ENCODE data around the gene CDRT4. TPM values are rescaled to one million over a fixed set of nuclear protein-coding genes. Genes with fewer than 3 reads are reported as not detected.

CDRT4 gene
- polyA plus RNA-seq, 1 experiment, result 4.1 TPM

GRCh38 chr17:15386083-15386482 lies 81.3 kb downstream of the CDRT4 start:
- no peak for TF ChIP-seq CTCF (IDR thresholded peaks at IDR 0.05; ENCODE audit: low read depth, low read length)
- Histone ChIP-seq H3K9me3 (ENCODE audit: control insufficient read depth, insufficient read depth, low read length) (no peaks in the 10 kb centered on the region; the same call in 1 of the 2 replicates), H3K4me3 (ENCODE audit: low read depth, low read length) (no peak overlapping the region), H3K27ac (ENCODE audit: low read depth, low read length) (no peak overlapping the region), H3K27me3 (ENCODE audit: control insufficient read depth, insufficient read depth, low read length) (no peaks in the 10 kb centered on the region)
- POLR2A ChIA-PET, result no interaction called here
- CTCF ChIA-PET, result interaction anchor here (1.0 kb wide), 1 partner anchor 71 kb away, joined by 4 read pairs; no protein-coding TSS in a partner anchor
- DNase-seq (ENCODE audit: low read depth, low spot score), result no peak

Other genes starting within 250 kb of the CDRT4 start
- gene PMP22, start 202.3 kb downstream of the CDRT4 start, polyA plus RNA-seq (2011; rRNA removed), result 204 and 225 TPM in 2 replicates
- gene TEKT3, start 126.0 kb downstream of the CDRT4 start, polyA plus RNA-seq (2011; rRNA removed), result 0.36 and 0.69 TPM in 2 replicates
- 14.5 and 21.1 TPM in 2 replicates for gene TVP23C, start 95.9 kb upstream of the CDRT4 start, polyA plus RNA-seq (2011; rRNA removed)
- gene FBXW10B, start 152.1 kb upstream of the CDRT4 start, polyA plus RNA-seq (2011; rRNA removed), result 0.66 and 0.97 TPM in 2 replicates
- 55.9 and 60.0 TPM in 2 replicates for gene TRIM16, start 216.7 kb upstream of the CDRT4 start, polyA plus RNA-seq (2011; rRNA removed)
- gene ZNF286A, start 232.1 kb upstream of the CDRT4 start, polyA plus RNA-seq (2011; rRNA removed), result 25.3 and 30.9 TPM in 2 replicates